Ishikawa (cell line): ENCODE data around the gene ODAM.

ENCODE experiments used
- CEBPB ChIP-seq: IDR thresholded peaks from 2 replicates; pipeline ENCODE4 v1.6.1; 2012
- CREB1 ChIP-seq: IDR thresholded peaks from 2 replicates; pipeline ENCODE4 v1.6.1; 2012; ENCODE audit warnings: low read depth
- RAD21 ChIP-seq: IDR thresholded peaks from 2 replicates; pipeline ENCODE4 v1.6.1; 2012; ENCODE audit warnings: low read depth
- REST ChIP-seq: IDR thresholded peaks from 2 replicates; pipeline ENCODE4 v1.6.1; 2012; ENCODE audit warnings: low read depth, mild to moderate bottlenecking
- TAF1 ChIP-seq: IDR thresholded peaks from 2 replicates; pipeline ENCODE4 v1.6.1; 2012; ENCODE audit warnings: low read depth, mild to moderate bottlenecking
- TCF12 ChIP-seq: IDR thresholded peaks from 2 replicates; pipeline ENCODE4 v1.6.1; 2012; ENCODE audit warnings: low read depth
- USF1 ChIP-seq: IDR thresholded peaks from 2 replicates; pipeline ENCODE4 v1.6.1; 2012
- TF ChIP-seq, protein P1 (sequence below): IDR thresholded peaks from 2 replicates; pipeline ENCODE4 v1.6.1; 2012

DNA sequence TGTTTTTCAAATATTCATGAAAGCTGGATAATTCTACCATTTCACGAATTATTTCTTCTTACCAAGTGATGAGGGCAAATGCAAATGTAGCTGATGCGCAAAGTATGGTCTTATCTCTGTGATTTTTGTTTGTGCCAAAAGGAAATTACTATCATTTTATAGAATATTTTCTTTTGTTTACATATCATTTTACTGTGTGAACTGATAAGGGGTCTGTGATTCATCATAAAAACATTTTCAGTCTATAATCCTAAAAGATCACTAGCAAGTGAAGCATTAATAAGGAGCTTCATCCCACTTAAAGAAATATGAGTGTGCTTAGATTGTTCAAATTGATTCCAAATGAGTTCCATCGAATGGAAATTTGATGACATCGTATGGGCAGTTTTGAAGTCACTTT, 47.6 kb downstream of the ODAM start:
- TF ChIP-seq TAF1 (no peak), REST (no peak), CEBPB (no peak), CREB1 (no peak), TCF12 (no peak), RAD21 (no peak), USF1 (no peak)
- TF ChIP-seq, protein P1, sequence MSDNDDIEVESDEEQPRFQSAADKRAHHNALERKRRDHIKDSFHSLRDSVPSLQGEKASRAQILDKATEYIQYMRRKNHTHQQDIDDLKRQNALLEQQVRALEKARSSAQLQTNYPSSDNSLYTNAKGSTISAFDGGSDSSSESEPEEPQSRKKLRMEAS = no peak
